B cell (primary cell): ENCODE measurements around the gene DIRAS1. TPM values are rescaled to one million over a fixed set of nuclear protein-coding genes. Genes with fewer than 3 reads are reported as not detected.

Source experiments
- ATAC-seq: fragments of 200-7000 bp; cut with Tn5 transposase; one replicate; pipeline ENCODE4 v1.10.0; 2021; ENCODE audit warnings: low read depth, mild to moderate bottlenecking, moderate number of reproducible peaks, moderate library complexity
- CTCF ChIA-PET: fragments of 350-600 bp; sonication (Branson Sonifier 250); formaldehyde crosslinking; loops from one replicate; lab custom pipeline; 2021; ENCODE audit warnings: antibody characterized with exemption, inconsistent platforms; lab: Charles Lee
- POLR2A ChIA-PET: fragments of 350-600 bp; sonication (Branson Sonifier 250); formaldehyde crosslinking; loops from one replicate; lab custom pipeline; 2021; ENCODE audit warnings: antibody characterized with exemption; lab: Charles Lee
- DNase-seq: peaks from one replicate; pipeline ENCODE4 v3.0.0; 2013
- H2AFZ ChIP-seq: 2 replicates; pipeline ENCODE4 v1.6.1; 2012; ENCODE audit warnings: mild to moderate bottlenecking, low read depth, low read length; ENCODE audit not compliant: insufficient read depth, poor library complexity, severe bottlenecking
- H3K27ac ChIP-seq, 2 donors: 1 replicate in 1 of 2; 2 replicates in 1 of 2; pipeline ENCODE4 v1.5.1; 2012 to 2013; ENCODE audit warnings: low read length in 2 of 2, mild to moderate bottlenecking in 2 of 2, moderate library complexity in 1 of 2
- H3K27me3 ChIP-seq, 4 experiments: fragments of 200-600 bp in 1 of 4; sonication (generic) in 1 of 4; replicated peaks in 1 of 4; 1 replicate in 2 of 4; 2 replicates in 2 of 4; pipeline versions ENCODE4 v1.6.1 to v1.7.0; 2013 to 2016; ENCODE audit warnings: low read length in 3 of 4, mild to moderate bottlenecking in 2 of 4, mixed read lengths in 1 of 4, moderate library complexity in 1 of 4; ENCODE audit not compliant: insufficient read depth in 4 of 4, control insufficient read depth in 3 of 4; ENCODE audit errors: control extremely low read depth in 1 of 4
- H3K36me3 ChIP-seq, 2 experiments: replicated peaks in 1 of 2; 1 replicate in 1 of 2; 2 replicates in 1 of 2; pipeline versions ENCODE4 v1.6.1 to v1.7.1; 2013; ENCODE audit warnings: low read length in 1 of 2; ENCODE audit not compliant: insufficient read depth in 2 of 2, control insufficient read depth in 1 of 2; ENCODE audit errors: control extremely low read depth in 1 of 2, extremely low read depth in 1 of 2
- H3K4me1 ChIP-seq, 2 donors: fragments of 200-600 bp in 1 of 2; sonication (generic) in 1 of 2; 1 replicate in 1 of 2; 2 replicates in 1 of 2; pipeline versions ENCODE4 v1.5.1 to v1.6.1; 2013 to 2017; ENCODE audit warnings: low read length in 2 of 2; ENCODE audit not compliant: control insufficient read depth in 2 of 2, insufficient read depth in 2 of 2
- H3K4me2 ChIP-seq: replicated peaks from 2 replicates; pipeline ENCODE3; 2012; ENCODE audit warnings: mild to moderate bottlenecking, low read depth, low read length; ENCODE audit not compliant: poor library complexity, severe bottlenecking
- H3K4me3 ChIP-seq, 5 experiments: fragments of 200-600 bp in 1 of 5; sonication (generic) in 1 of 5; 1 replicate in 3 of 5; 2 replicates in 2 of 5; pipeline versions ENCODE4 v1.5.1 to v1.7.0; 2011 to 2016; ENCODE audit warnings: low read length in 4 of 5, mild to moderate bottlenecking in 4 of 5, low read depth in 2 of 5, control low read depth in 1 of 5, moderate library complexity in 1 of 5; ENCODE audit not compliant: insufficient read depth in 1 of 5; ENCODE audit errors: control extremely low read depth in 1 of 5, extremely low read depth in 1 of 5
- H3K79me2 ChIP-seq: fragments of 200-600 bp; sonication (generic); one replicate; pipeline ENCODE4 v1.6.0; 2016; ENCODE audit warnings: low read length; ENCODE audit not compliant: control insufficient read depth, insufficient read depth
- H3K9ac ChIP-seq: fragments of 200-600 bp; sonication (generic); 2 replicates; pipeline ENCODE4 v1.6.1; 2017; ENCODE audit warnings: mild to moderate bottlenecking, low read length, moderate library complexity
- H3K9me3 ChIP-seq, 3 donors: one replicate each; pipeline versions ENCODE4 v1.6.1 to v1.7.1; 2013; ENCODE audit warnings: low read length in 2 of 3; ENCODE audit not compliant: control insufficient read depth in 2 of 3, insufficient read depth in 1 of 3; ENCODE audit errors: control extremely low read depth in 1 of 3
- H4K20me1 ChIP-seq: 2 replicates; pipeline ENCODE4 v1.6.0; 2012; ENCODE audit warnings: mild to moderate bottlenecking, low read length; ENCODE audit not compliant: insufficient read depth, control insufficient read depth, poor library complexity, severe bottlenecking
- H3K27ac Mint-ChIP-seq: one replicate; pipeline ENCODE4 v1.8.0; 2021; ENCODE audit warnings: mixed read lengths
- H3K27me3 Mint-ChIP-seq: one replicate; pipeline ENCODE4 v1.8.0; 2021; ENCODE audit warnings: mixed read lengths
- H3K4me1 Mint-ChIP-seq: one replicate; pipeline ENCODE4 v1.8.0; 2021; ENCODE audit warnings: mixed read lengths
- H3K4me3 Mint-ChIP-seq: one replicate; pipeline ENCODE4 v1.8.0; 2021; ENCODE audit warnings: mixed read lengths
- H3K9me3 Mint-ChIP-seq: one replicate; pipeline ENCODE4 v1.8.0; 2022; ENCODE audit warnings: mixed read lengths; ENCODE audit not compliant: insufficient read depth
- EZH2 ChIP-seq: IDR thresholded peaks from 2 replicates; pipeline ENCODE4 v1.6.1; 2012; ENCODE audit warnings: borderline replicate concordance, low read depth, mild to moderate bottlenecking, moderate library complexity, low read length; ENCODE audit not compliant: insufficient read depth, poor library complexity, severe bottlenecking
- WGBS: methylation state at CpG from one replicate; pipeline ENCODE4 v1.1.5; 2013; ENCODE audit warnings: missing lambda C conversion rate; ENCODE audit not compliant: insufficient coverage; 5-methylcytosine and 5-hydroxymethylcytosine counted together
- intact Hi-C: fragments of 100-400 bp; cut with micrococcal nuclease; formaldehyde crosslinking; loops from one replicate; pipeline ENCODE4 v1.10.0; 2022
- polyA plus RNA-seq: library from polyadenylated mRNA; depleted of rRNA; stranded (reverse); fragments of >200 nt; gene quantifications from 2 replicates; pipeline ENCODE4 v1.2.3, GENCODE V29; 2012
- total RNA-seq, 2 donors: library from RNA; stranded (reverse); fragments of 120-200 nt in 1 of 2; gene quantifications; 1 replicate in 1 of 2; 2 replicates in 1 of 2; pipeline versions ENCODE4 v1.2.3 to v1.2.4, GENCODE V29; 2013 to 2022
- TF ChIP-seq, protein P1 (sequence below): fragments of 200-600 bp; IDR thresholded peaks from one replicate; pipeline ENCODE4 v1.8.0; 2022; ENCODE audit warnings: antibody characterized with exemption, mild to moderate bottlenecking

DIRAS1 gene
- total and polyA plus RNA-seq, 2 donors (not counting 1 experiment from before 2014, with no cell fraction given), result 5.2 to 23.7 TPM

- H3K9me3 ChIP-seq, result peaks cover 2 to 12% (median 11%) of the 10 kb centered on the region in 3 donors
- peaks cover 35 to 48% of the 10 kb centered on the region in 2 donors for H3K4me1 ChIP-seq
- H3K4me3 ChIP-seq, result no peak overlapping the region
- no peaks in the 10 kb centered on the region for H3K27me3 Mint-ChIP-seq
- WGBS, result 99% methylated on average over 7 of the region's 11 CpGs
- peak overlapping the region; percentile 7 for H3K9ac ChIP-seq
- H3K36me3 ChIP-seq, result peaks cover 0 to 30% of the 10 kb centered on the region in 2 experiments
- CTCF ChIA-PET, result interaction anchor here (1.0 to 1.3 kb wide), 2 partner anchors 17 to 37 kb away, joined by 3 to 4 read pairs; no protein-coding TSS in a partner anchor
- peak overlapping the region; percentile 48 for H3K4me2 ChIP-seq
- POLR2A ChIA-PET, result interaction anchor here (0.9 to 1.3 kb wide), 2 partner anchors 17 to 84 kb away, joined by 3 read pairs; no protein-coding TSS in a partner anchor
- H3K4me1 Mint-ChIP-seq, result peaks cover 66% of the 10 kb centered on the region
- no peaks in the 10 kb centered on the region for H3K9me3 Mint-ChIP-seq
- peak overlapping the region; percentile 78 for H3K4me3 Mint-ChIP-seq
- no peak overlapping the region for H2AFZ ChIP-seq
- DNase-seq, result no peak
- intact Hi-C loops, result no loop called here
- H3K27ac ChIP-seq, result peak overlapping the region; percentile 92
- H3K79me2 ChIP-seq, result peaks cover 93% of the 10 kb centered on the region
- no peak for TF ChIP-seq EZH2
- TF ChIP-seq, protein P1, sequence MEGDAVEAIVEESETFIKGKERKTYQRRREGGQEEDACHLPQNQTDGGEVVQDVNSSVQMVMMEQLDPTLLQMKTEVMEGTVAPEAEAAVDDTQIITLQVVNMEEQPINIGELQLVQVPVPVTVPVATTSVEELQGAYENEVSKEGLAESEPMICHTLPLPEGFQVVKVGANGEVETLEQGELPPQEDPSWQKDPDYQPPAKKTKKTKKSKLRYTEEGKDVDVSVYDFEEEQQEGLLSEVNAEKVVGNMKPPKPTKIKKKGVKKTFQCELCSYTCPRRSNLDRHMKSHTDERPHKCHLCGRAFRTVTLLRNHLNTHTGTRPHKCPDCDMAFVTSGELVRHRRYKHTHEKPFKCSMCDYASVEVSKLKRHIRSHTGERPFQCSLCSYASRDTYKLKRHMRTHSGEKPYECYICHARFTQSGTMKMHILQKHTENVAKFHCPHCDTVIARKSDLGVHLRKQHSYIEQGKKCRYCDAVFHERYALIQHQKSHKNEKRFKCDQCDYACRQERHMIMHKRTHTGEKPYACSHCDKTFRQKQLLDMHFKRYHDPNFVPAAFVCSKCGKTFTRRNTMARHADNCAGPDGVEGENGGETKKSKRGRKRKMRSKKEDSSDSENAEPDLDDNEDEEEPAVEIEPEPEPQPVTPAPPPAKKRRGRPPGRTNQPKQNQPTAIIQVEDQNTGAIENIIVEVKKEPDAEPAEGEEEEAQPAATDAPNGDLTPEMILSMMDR, result no peak
- H3K27me3 ChIP-seq, result no peaks in the 10 kb centered on the region
- no peak for ATAC-seq
- H3K27ac Mint-ChIP-seq, result peak overlapping the region; percentile 98
- H4K20me1 ChIP-seq, result peaks cover 38% of the 10 kb centered on the region
Observed at GRCh38 chr19:2665103-2665502, 56.1 kb downstream of the DIRAS1 start.

Other genes starting within 250 kb of the DIRAS1 start
- 166 and 167 TPM in 2 replicates for gene GADD45B, start 245.2 kb downstream of the DIRAS1 start, total RNA-seq
- 215 and 261 TPM in 2 replicates for gene GADD45B, start 245.2 kb downstream of the DIRAS1 start, polyA plus RNA-seq
- gene GNG7, start 18.7 kb downstream of the DIRAS1 start, total RNA-seq, result 153 and 160 TPM in 2 replicates
- 59.4 and 76.3 TPM in 2 replicates for gene GNG7, start 18.7 kb downstream of the DIRAS1 start, polyA plus RNA-seq
- gene SLC39A3, start 18.6 kb upstream of the DIRAS1 start, total RNA-seq, result 32.8 and 36.4 TPM in 2 replicates
- 24.9 and 37.6 TPM in 2 replicates for gene SLC39A3, start 18.6 kb upstream of the DIRAS1 start, polyA plus RNA-seq
- gene SGTA, start 61.9 kb upstream of the DIRAS1 start, total RNA-seq, result 36.6 and 39.8 TPM in 2 replicates
- gene SGTA, start 61.9 kb upstream of the DIRAS1 start, polyA plus RNA-seq, result 36.8 and 42.0 TPM in 2 replicates
- 56.4 and 59.0 TPM in 2 replicates for gene THOP1, start 64.1 kb upstream of the DIRAS1 start, total RNA-seq
- 54.3 and 80.3 TPM in 2 replicates for gene THOP1, start 64.1 kb upstream of the DIRAS1 start, polyA plus RNA-seq
- gene ZNF554, start 98.5 kb upstream of the DIRAS1 start, total RNA-seq, result 5.9 TPM in 2 replicates
- gene ZNF554, start 98.5 kb upstream of the DIRAS1 start, polyA plus RNA-seq, result 2.8 and 2.9 TPM in 2 replicates
- 7.4 and 9.7 TPM in 2 replicates for gene ZNF555, start 120.1 kb upstream of the DIRAS1 start, total RNA-seq
- gene ZNF555, start 120.1 kb upstream of the DIRAS1 start, polyA plus RNA-seq, result 0.75 and 1.8 TPM in 2 replicates
- not detected in 2 replicates for gene ZNF556, start 146.0 kb upstream of the DIRAS1 start, total RNA-seq
- 0.13 and 0.17 TPM in 2 replicates for gene ZNF556, start 146.0 kb upstream of the DIRAS1 start, polyA plus RNA-seq
- gene ZNF57, start 179.6 kb upstream of the DIRAS1 start, total RNA-seq, result 3.4 and 3.8 TPM in 2 replicates
- gene ZNF57, start 179.6 kb upstream of the DIRAS1 start, polyA plus RNA-seq, result 0.69 and 1.4 TPM in 2 replicates
- 6.4 and 8.5 TPM in 2 replicates for gene ZNF77, start 223.6 kb upstream of the DIRAS1 start, total RNA-seq
- 3.1 and 4.0 TPM in 2 replicates for gene ZNF77, start 223.6 kb upstream of the DIRAS1 start, polyA plus RNA-seq